HG03045 (cell line): ENCODE data around the gene FOXJ1.
A peak's percentile ranks its signal among the peaks of the same experiment; 100 is the strongest.
"Not testable (repeated sequence)": the region's sequence is repeated elsewhere in the genome, so short reads cannot be mapped to it uniquely, and the experiment has no call there.

Source experiments
- ATAC-seq: cut with Tn5 transposase; IDR thresholded peaks from one replicate; pipeline ENCODE4 v1.9.1; 2021; ENCODE audit warnings: mild to moderate bottlenecking, moderate library complexity; ENCODE audit not compliant: unreplicated experiment

FOXJ1 gene

GRCh38 chr17:76141212-76142038, at the start of gene FOXJ1:
Gene FOXJ1 (minus strand): TSS chr17:76141245. CDS start chr17:76140395, 850 bp downstream.
- peak; percentile 64 for ATAC-seq

- no peak for ATAC-seq
Observed at GRCh38 chr17:76189741-76190140, 48.7 kb upstream of the FOXJ1 start.

- ATAC-seq = no peak
Observed at GRCh38 chr17:76189247-76189646, 48.2 kb upstream of the FOXJ1 start.

- no peak for ATAC-seq
Observed at GRCh38 chr17:76188213-76189016, 47.4 kb upstream of the FOXJ1 start.

- not testable (repeated sequence) for ATAC-seq
Observed at GRCh38 chr17:76186774-76187173, 45.7 kb upstream of the FOXJ1 start.

- no peak for ATAC-seq
Observed at GRCh38 chr17:76184290-76184689, 43.2 kb upstream of the FOXJ1 start.

GRCh38 chr17:76182016-76182764, 41.1 kb upstream of the FOXJ1 start:
- peak; percentile 58 for ATAC-seq

GRCh38 chr17:76179496-76180467, 38.7 kb upstream of the FOXJ1 start:
- ATAC-seq = no peak

- no peak for ATAC-seq
Observed at GRCh38 chr17:76178124-76178523, 37.1 kb upstream of the FOXJ1 start.

GRCh38 chr17:76176701-76177574, 35.9 kb upstream of the FOXJ1 start:
- no peak for ATAC-seq

GRCh38 chr17:76174037-76174436, 33.0 kb upstream of the FOXJ1 start:
- no peak for ATAC-seq

GRCh38 chr17:76173474-76173873, 32.4 kb upstream of the FOXJ1 start:
- no peak for ATAC-seq

- no peak for ATAC-seq
Observed at GRCh38 chr17:76171706-76172105, 30.7 kb upstream of the FOXJ1 start.

GRCh38 chr17:76170114-76170513, 29.1 kb upstream of the FOXJ1 start:
- no peak for ATAC-seq

- ATAC-seq = no peak
Observed at GRCh38 chr17:76166906-76167305, 25.9 kb upstream of the FOXJ1 start.

GRCh38 chr17:76166168-76166567, 25.1 kb upstream of the FOXJ1 start:
- no peak for ATAC-seq

- ATAC-seq = no peak
Observed at GRCh38 chr17:76164331-76164730, 23.3 kb upstream of the FOXJ1 start.

GRCh38 chr17:76163919-76164318, 22.9 kb upstream of the FOXJ1 start:
- ATAC-seq = no peak

- ATAC-seq = no peak
Observed at GRCh38 chr17:76161619-76162266, 20.7 kb upstream of the FOXJ1 start.
